ENCODE measurements around the gene SUMO3.

Gene SUMO3

DNA sequence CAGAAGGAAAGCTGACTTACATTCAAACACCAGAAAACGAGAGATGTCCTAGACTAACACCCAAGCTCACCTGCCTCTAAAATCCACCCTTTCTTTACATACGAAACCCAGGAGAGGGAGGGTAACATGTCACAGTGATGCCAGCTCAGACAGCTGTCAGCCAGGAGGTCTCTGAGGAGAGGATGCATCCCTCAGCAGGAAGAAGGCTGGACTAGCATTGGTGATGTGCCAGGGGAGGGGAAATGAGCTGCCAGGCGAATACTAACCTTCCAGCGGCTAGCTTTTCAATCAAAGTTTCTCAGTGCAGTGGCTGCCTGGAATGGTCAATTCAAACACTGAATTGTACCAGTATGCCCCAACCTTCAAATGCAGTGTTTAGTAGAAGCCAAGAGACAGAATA is 12.6 kb downstream of the SUMO3 start:
- in situ Hi-C loops (cut with MboI; ENCODE audit: low sequenced_read_pairs): loop anchor here (25.0 kb wide), 1 partner anchor 132 kb away; the partner anchor contains the start of gene SLX9

DNA sequence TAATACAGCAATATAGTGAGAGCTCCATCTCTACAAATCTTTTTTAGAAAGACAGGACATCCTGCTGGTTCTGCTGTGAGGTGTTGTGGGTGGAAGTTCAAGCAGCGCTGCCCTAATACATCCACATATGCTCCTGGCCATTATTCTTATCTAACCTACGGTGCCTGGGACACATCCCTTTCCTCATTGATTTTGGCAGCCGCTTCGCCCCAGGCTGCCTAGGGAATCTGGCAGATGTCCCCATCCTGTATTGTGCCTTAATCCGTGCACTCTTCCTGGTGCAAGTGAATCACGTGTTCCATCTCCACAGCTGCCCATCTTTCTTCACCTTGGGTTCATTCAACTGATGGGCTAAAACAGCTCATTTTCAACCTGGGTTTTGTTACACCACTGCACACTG is 13.1 kb downstream of the SUMO3 start:
- in situ Hi-C loops (cut with MboI; ENCODE audit: low sequenced_read_pairs): loop anchor here (25.0 kb wide), 1 partner anchor 133 kb away; the partner anchor contains the start of gene SLX9

DNA sequence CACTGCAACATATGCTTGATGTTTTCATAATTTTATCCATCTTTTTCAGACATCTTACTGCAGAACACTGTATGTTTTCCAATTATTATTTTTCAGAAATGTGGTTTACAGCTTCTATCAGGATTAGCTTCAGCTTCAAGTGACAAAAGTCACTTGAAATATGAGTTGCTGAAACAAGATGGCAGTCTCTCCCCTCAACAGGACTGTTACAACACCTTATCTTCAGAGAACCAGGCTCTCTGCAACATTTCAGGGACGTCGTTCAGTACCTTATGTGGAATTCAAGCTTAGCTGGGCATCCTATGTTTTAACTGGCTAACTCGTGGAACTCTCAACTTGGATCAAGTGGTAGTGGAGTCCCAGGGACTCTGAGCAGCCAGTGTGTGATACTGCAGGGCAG is 14.2 kb downstream of the SUMO3 start:
- in situ Hi-C loops (cut with MboI; ENCODE audit: low sequenced_read_pairs): loop anchor here (25.0 kb wide), 1 partner anchor 134 kb away; the partner anchor contains the start of gene SLX9

DNA sequence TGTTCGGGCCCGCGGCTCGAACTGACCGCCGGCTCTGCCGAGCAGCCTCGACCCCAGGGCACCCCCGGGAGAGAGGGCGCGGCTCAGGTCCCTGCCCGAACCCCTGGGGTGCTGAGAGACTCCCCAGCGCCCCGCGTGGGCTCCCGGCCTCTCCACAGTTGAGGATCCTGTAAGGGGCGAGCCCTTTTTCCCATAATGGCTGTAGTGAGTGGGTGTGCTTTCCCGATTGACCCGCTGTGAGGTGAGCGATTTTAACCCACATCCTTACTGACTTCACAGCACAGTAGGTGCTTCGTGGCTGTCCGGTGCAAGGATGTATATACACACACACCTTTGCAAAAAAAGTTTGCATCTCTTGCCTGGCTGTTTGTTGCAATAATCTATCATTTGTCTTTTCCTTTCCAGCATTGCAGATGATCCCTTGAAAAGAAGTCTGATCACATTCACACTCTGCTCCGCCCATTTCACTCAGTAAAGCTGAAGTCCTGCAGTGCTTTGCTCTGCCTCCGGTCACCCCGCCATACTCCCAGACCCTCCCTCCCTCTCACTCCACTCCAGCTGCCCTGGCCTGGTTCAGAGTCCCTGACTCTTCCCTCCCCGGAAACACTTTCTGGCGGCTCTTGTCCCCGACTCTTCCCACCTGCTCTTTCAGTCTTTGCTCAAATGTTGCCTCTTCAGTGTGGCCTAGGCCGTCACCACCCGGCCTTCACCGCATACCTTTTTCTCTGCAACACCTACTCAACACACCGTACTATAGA is 15.3 kb downstream of the SUMO3 start:
- in situ Hi-C loops (cut with MboI; ENCODE audit: low sequenced_read_pairs): loop anchor here (25.0 kb wide), 1 partner anchor 135 kb away; the partner anchor contains the start of gene SLX9

DNA sequence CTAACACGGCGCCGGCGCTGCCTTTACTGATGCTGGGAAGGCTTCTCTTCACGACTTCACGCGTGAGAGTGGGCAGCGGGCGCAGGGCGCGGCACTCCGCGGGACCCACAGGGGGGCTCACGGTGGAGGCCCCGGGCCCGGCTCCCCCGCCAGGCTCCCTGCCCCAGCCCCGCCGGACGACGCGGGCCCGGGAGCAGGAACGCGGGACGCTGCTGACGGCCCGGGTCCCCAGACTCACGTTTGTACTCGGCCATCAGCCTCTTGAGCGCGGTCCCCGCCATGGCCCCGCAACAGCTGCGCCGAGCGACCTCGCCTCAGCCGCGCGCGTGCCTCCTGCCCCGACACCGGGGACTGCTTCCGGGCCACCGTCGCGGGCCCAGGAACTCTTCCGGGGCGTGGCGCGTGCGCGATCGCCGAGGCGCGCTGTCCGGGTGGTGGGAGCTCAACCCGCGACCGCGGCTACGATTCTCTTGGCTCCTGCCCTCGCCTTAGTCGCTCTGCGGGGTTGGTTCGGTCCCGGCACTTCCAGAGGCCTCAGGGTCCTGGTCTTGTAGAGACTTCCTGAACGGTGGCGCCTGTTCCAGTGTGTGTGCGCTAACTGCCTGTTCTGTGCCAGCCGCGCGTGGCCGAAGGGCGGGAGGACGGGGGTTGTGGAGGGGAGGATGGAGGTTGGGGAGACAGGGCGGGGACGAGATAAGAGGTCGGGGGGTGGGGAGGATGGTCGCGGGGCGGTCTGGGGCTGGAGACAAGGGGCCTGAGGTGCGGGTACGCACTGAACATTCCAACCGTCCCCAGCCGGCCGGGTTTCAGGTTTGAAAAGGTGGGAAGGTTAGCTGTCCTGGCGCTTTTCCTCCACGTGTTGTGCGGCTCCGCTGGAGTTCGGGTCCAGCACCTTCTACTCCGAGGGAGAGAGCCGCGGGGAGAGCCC is 16.1 kb downstream of the SUMO3 start, which contains the start of gene UBE2G2:
TSS of gene UBE2G2 (minus strand) at position 353 of the 928 bp plus-strand sequence. CDS start at position 281, 72 bp downstream.
- in situ Hi-C loops (cut with MboI; ENCODE audit: low sequenced_read_pairs): loop anchor here (25.0 kb wide), 1 partner anchor 136 kb away; the partner anchor contains the start of gene SLX9

DNA sequence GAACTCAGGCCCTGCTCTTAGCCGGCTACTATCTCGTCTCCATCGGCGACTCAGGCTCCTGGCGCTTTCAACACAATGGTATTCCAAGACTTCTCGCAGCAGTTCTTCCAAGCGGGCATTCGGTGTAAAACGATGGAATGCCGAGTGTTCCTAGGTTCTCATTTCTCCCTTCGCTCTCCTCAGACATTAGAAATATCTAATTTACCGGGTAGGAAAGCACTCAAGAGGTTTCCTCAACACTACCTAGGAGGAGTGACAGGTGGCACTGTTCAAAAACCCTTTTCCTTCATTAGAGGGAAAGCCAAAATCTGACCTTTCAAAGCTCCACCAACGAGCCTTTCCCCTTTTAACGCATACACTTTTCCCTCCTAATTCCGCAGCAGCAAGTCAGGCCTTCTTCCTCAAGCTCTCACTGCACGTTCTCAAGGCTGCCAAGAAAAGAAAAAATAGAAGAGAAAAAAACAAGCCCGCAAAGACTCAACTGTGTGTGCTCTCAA is 16.8 kb downstream of the SUMO3 start:
- in situ Hi-C loops (cut with MboI; ENCODE audit: low sequenced_read_pairs): loop anchor here (25.0 kb wide), 1 partner anchor 136 kb away; the partner anchor contains the start of gene SLX9

DNA sequence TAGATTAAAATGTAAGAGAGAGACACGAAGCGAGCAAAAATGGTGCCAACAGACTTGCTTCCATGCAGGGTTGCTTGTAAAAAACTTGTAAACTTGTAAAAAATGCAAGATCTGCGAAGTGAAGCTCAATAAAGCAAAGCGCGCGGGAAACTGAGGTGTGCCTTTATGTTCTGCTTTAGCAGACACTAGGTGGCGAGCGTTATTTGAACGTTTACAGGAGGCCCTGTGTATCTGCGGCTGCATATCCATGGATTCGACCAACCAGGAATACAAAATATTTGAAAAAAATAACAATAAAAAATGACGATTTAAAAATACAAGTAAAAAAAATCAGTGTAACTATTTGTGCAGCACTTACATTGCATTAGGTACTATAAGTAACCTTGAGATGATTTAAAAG is 17.8 kb downstream of the SUMO3 start:
- in situ Hi-C loops (cut with MboI; ENCODE audit: low sequenced_read_pairs): loop anchor here (25.0 kb wide), 1 partner anchor 137 kb away; the partner anchor contains the start of gene SLX9

DNA sequence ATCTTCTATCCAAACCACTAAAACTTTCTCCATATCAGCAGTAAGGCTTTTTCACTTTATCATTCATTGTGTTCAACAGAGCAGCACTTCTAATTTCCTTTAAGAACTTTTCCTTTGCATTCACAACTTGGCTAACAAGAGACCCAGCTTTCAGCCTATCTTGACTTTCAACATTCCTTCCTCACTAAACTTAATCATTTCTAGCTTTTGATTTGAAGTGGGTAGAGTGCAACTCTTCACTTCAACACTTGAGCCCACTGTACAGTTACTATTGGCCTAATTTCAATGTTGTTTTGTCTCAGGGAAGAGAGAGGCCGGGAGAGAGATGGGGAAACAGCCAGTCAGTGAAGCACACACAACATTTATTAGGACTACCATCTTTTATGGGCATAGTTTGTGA is 18.2 kb downstream of the SUMO3 start:
- in situ Hi-C loops (cut with MboI; ENCODE audit: low sequenced_read_pairs): loop anchor here (25.0 kb wide), 2 partner anchors 138 to 287 kb away; partner anchors contain the start of gene SLX9

DNA sequence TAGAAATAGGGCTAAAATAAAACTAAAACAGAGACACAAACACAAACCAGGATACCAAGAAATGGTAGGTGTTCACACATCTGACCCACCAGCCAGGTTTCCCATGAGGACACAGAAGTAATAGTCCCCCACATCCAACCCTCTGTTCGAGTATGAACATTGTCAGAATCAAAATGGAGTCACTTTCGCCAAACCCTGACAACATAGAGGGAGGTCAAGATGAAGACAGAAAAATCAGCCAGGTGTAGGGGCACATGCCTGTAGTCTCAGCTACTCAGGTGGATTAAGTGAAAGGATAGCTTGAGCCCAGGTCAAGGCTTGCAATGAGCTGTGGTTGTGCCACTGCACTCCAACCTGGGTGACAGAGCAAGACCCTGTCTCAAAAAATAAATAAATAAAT is 20.1 kb downstream of the SUMO3 start:
- in situ Hi-C loops (cut with MboI; ENCODE audit: low sequenced_read_pairs): loop anchor here (25.0 kb wide), 1 partner anchor 285 kb away; no protein-coding TSS in a partner anchor

DNA sequence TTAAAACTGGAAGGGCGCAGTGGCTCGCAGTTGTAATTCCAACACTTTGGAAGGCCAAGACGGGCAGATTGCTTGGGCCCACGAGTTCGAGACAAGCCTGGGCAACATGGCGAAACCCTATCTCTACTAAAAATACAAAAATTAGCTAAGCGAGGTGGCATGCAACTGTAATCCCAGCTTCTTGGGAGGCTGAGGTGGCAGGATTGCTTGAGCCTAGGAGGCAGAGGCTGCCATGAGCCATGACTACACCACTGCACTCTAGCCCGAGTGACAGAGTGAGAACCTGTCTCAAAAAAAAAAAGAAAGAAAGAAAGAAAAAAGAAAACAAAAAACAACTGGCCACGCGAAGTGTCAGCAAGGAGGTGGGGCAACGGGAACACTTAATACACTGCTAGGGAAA is 22.5 kb downstream of the SUMO3 start:
- in situ Hi-C loops (cut with MboI; ENCODE audit: low sequenced_read_pairs): loop anchor here (25.0 kb wide), 1 partner anchor 283 kb away; no protein-coding TSS in a partner anchor

DNA sequence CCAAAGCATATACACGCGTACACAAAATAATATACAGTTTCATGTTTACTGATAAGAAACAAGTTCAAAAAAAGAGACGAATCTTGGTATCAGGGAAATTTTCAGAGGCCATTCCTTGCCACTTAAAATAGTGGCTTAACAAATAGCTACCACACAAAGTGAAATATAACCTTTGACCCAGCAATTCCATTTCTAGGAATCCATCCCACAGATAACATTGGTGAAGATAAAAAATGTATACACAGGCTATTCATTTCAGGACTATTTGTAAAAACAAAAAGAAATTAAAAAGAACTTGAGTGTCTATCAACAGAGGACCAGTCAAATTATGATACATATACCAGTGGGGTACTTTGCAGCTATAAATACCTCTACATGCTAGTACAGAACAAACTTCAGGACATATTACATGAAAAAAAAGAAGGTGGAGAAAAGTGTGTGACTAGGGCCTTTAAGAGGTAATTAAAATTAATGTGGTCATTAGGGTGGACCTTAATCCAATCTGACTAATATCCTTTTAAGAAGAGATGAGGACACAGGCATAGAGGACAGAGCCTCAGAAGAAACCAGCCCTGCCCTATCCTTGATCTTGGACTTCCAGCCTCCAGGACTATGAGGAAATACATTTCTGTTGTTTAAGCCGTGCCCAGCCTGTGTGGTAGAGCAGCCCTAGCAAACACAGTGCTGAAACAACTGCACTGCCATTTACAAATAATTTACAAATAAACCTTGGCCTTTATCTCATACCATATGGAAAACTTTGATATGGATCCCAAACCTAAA is 24.1 kb downstream of the SUMO3 start:
- in situ Hi-C loops (cut with MboI; ENCODE audit: low sequenced_read_pairs): loop anchor here (25.0 kb wide), 1 partner anchor 281 kb away; no protein-coding TSS in a partner anchor

DNA sequence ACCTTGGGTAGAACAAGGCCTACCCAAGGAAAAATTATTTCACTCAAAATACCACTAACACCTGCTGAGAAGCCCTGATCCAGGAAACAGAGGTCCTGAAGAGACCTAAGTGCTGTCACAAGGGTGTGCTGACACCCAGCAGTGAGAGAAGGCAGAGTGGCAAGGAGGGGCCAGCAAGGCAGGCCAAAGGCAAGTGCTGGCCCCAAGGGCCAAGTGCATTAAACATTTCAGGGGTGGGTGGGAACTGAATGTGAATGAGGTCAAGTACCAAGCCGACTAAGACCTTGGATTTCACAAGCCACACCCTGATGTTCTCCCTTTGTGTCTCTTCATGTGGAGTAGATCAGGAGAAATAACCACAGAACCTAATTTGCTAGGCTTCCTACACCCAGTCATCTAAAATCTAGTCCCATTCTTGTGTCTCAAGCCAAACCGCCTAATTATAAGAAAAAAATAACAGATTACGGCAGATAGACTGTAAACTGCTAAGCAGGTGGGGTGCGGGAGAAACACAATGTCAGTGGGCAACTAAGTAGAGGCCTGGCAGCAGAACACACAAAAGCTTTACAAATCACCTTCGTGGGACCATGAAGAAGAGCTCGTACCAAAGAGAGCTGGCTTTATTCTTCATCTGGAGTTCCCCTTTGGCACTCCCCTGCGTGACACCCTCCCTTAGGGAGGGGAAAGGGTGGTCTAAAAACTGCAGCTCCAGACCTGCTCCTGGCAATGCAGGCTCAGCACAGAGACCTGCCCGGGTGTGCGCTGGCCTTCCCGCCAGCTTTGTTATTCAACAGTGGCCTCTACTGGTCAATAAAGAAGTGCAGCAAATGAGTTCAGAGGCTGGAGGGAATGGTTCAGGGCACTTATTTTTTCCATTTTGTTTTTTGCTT is 24.9 kb downstream of the SUMO3 start:
- in situ Hi-C loops (cut with MboI; ENCODE audit: low sequenced_read_pairs): loop anchor here (25.0 kb wide), 1 partner anchor 281 kb away; no protein-coding TSS in a partner anchor

DNA sequence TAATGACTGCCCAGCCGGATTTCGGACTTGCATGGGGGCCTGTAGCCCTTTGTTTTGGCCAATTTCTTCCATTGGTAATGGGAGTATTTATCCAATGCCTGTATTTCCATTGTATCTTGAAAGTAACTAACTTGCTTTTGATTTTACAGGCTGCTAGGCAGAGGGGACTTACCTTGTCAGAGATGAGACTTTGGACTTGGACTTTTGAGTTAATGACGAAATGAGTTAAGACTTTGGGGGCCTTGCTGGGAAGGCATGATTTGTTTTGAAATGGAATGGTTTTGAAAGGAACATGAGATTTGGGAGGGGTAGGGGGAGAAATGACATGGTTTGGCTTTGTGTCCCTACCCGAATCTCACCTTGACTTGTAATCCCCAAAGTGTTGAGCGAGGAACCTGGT is 25.9 kb downstream of the SUMO3 start:
- in situ Hi-C loops (cut with MboI; ENCODE audit: low sequenced_read_pairs): loop anchor here (25.0 kb wide), 1 partner anchor 280 kb away; no protein-coding TSS in a partner anchor

DNA sequence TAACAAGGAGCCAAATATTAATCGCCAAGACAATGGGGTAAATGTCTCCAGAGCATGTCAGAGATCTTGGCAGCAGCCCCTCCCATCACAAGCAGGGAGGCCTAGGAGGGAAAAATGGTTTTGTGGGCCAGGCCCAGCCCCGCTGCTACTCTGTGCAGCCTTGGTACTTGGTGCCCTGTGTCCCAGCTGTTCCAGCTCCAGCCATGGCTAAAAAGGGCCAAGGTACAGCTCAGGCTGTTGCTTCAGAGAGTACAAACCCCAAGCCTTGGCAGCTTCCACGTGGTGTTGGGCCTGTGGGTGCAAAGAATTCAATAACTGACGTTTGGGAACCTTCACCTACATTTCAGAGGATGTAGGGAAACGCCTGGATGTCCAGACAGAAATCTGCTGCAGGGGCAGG is 26.6 kb downstream of the SUMO3 start:
- in situ Hi-C loops (cut with MboI; ENCODE audit: low sequenced_read_pairs): loop anchor here (25.0 kb wide), 1 partner anchor 279 kb away; no protein-coding TSS in a partner anchor

DNA sequence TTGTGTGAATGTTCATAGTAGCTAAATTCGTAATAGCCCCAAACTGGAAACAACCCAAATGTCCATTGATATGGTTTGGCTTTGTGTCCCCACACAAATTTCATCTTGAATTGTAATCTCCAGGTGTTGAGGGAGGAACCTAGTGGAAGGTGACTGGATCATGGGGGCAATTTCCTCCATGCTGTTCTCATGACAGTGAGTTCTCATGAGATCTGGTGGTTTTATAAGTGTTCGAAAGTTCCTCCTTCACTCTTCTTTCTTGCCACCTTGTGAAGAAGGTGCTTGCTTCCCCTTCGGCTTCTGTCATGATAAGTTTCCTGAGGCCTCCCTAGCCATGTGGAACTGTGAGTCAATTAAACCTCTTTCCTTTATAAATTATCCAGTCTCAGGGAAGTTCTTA is 27.5 kb downstream of the SUMO3 start:
- in situ Hi-C loops (cut with MboI; ENCODE audit: low sequenced_read_pairs): loop anchor here (25.0 kb wide), 1 partner anchor 278 kb away; no protein-coding TSS in a partner anchor

DNA sequence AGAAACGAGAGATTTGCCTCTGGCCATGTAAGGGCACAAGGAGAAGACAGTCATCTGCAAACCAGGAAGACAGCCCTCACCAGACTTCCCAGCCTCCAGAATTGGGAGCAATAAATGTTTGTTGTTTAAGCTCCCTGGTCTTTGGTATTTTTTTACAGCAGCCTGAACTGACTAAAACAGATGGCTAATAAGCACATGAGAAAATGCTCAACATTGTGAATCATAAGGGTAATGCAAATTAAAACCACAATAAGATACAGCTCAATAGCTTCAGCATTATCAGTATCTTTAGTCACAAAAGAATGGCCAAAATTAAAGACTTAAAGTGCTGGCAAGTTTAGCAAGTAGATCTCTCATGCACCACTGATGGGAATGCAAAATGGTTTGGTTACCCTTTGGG is 28.0 kb downstream of the SUMO3 start:
- in situ Hi-C loops (cut with MboI; ENCODE audit: low sequenced_read_pairs): loop anchor here (25.0 kb wide), 1 partner anchor 278 kb away; no protein-coding TSS in a partner anchor

DNA sequence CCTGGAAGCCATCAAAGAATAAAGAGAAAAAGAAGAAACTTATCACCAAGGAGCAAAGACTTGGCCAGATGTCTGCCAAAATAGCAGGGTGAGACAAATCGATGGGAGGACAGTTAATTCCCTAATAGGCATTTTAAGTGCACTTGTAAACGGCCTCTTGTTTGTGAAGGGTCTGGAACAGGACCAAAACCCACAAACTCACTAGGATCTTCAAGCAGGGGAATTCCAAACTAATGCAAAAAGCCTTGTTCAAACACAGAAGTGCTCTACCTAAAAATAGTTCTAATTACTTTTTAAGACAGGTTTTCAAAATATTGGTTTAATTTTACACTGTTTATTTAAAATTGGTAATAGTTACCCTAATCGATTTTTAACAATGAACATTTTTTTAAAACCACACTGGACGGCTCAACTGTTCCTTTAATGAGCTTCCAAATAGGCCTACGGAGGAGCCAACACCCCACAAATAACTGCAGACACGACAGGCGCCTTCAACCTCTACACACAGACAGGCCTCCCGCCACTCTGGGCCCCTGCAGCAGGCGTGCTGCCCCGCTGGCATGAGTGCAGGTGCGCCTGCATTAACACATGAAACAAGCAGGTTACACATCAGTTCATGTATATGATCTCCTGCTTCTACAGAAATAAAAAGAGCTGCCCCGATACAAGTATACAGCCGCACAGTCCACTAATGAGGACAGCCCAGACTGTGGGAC is 32.1 kb downstream of the SUMO3 start:
- in situ Hi-C loops (cut with MboI; ENCODE audit: low sequenced_read_pairs): loop anchor here (25.0 kb wide), 1 partner anchor 273 kb away; no protein-coding TSS in a partner anchor

DNA sequence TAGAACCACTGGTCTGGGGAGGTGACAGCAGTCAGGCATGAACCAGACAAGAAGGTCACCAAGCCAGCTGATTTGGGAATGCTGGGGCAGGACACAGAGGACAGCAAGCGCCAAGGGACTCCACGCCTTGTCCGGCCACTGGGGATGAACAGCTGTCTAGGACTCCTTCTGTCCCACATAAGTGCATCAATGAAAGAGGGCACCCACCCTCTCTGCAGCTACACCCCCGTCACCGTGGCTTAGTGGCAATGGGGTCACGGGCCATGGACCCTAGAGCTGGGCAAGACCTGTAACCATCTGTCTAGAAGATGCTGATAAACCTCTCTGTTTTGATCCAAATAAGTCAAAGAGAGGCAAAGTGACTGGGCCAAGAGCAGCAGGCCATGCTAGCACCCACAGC is 33.1 kb downstream of the SUMO3 start:
- in situ Hi-C loops (cut with MboI; ENCODE audit: low sequenced_read_pairs): loop anchor here (25.0 kb wide), 1 partner anchor 273 kb away; no protein-coding TSS in a partner anchor
